ENCODE results near the gene C11orf21.

The C11orf21 gene

GRCh38 chr11:2270322-2271076, 31.2 kb downstream of the C11orf21 start, which contains the start of gene ASCL2:
TSS of gene ASCL2 (minus strand) at chr11:2270588. CDS start at chr11:2270332, 256 bp downstream.
- no peak for DNase-seq

- no peak for DNase-seq
Observed at GRCh38 chr11:2269601-2270321, 32.0 kb downstream of the C11orf21 start.

GRCh38 chr11:2268729-2269600, 32.8 kb downstream of the C11orf21 start:
- DNase-seq: no peak

GRCh38 chr11:2267851-2268728, 33.6 kb downstream of the C11orf21 start:
- DNase-seq: no peak

GRCh38 chr11:2267306-2267850, 34.3 kb downstream of the C11orf21 start:
- DNase-seq: no peak

GRCh38 chr11:2266586-2267305, 35.0 kb downstream of the C11orf21 start:
- DNase-seq: no peak

GRCh38 chr11:2265854-2266585, 35.7 kb downstream of the C11orf21 start:
- DNase-seq: no peak

GRCh38 chr11:2265396-2265795, 36.3 kb downstream of the C11orf21 start:
- DNase-seq: no peak

- DNase-seq: no peak
Observed at GRCh38 chr11:2264366-2265053, 37.2 kb downstream of the C11orf21 start.

GRCh38 chr11:2263724-2264360, 37.9 kb downstream of the C11orf21 start:
- no peak for DNase-seq

GRCh38 chr11:2263071-2263565, 38.6 kb downstream of the C11orf21 start:
- DNase-seq: no peak

- DNase-seq: no peak
Observed at GRCh38 chr11:2262301-2263070, 39.2 kb downstream of the C11orf21 start.

- no peak for DNase-seq
Observed at GRCh38 chr11:2261436-2262230, 40.1 kb downstream of the C11orf21 start.

GRCh38 chr11:2260491-2261364, 41.0 kb downstream of the C11orf21 start:
- DNase-seq: no peak

GRCh38 chr11:2259897-2260451, 41.7 kb downstream of the C11orf21 start:
- DNase-seq: no peak

GRCh38 chr11:2259466-2259830, 42.3 kb downstream of the C11orf21 start:
- DNase-seq: no peak
